Psoas muscle (tissue), 8 donors: ENCODE measurements around the gene ARL13B. TPM values are rescaled to one million over a fixed set of nuclear protein-coding genes. Genes with fewer than 3 reads are reported as not detected.

Experiments
- ATAC-seq, 4 donors: fragments of 200-7000 bp; cut with Tn5 transposase; one replicate each; pipeline ENCODE4 v1.9.1; 2020; ENCODE audit warnings: moderate library complexity in 3 of 4, mild to moderate bottlenecking in 2 of 4
- DNase-seq, 2 donors: peaks; one replicate each; pipeline ENCODE4 v3.0.0-alpha.2; 2020
- H3K27ac ChIP-seq: fragments of 200-600 bp; one replicate; pipeline ENCODE4 v1.8.0; 2022
- H3K27me3 ChIP-seq, 3 donors: fragments of 200-600 bp in 1 of 3; one replicate each; pipeline versions ENCODE4 v1.6.1 to v1.8.0; 2013 to 2022; ENCODE audit warnings: low read length in 2 of 3, mild to moderate bottlenecking in 2 of 3, moderate library complexity in 1 of 3; ENCODE audit not compliant: insufficient read depth in 3 of 3
- H3K36me3 ChIP-seq, 2 donors: fragments of 200-600 bp in 1 of 2; one replicate each; pipeline versions ENCODE4 v1.6.1 to v1.8.0; 2013 to 2022; ENCODE audit warnings: low read depth in 1 of 2, mild to moderate bottlenecking in 1 of 2, moderate library complexity in 1 of 2; ENCODE audit not compliant: insufficient read depth in 1 of 2
- H3K4me1 ChIP-seq: fragments of 200-600 bp; one replicate; pipeline ENCODE4 v1.8.0; 2022
- H3K4me3 ChIP-seq: fragments of 200-600 bp; one replicate; pipeline ENCODE4 v1.8.0; 2022; ENCODE audit warnings: mild to moderate bottlenecking
- H3K9me3 ChIP-seq: fragments of 200-600 bp; one replicate; pipeline ENCODE4 v1.8.0; 2022
- CTCF ChIP-seq: fragments of 200-600 bp; IDR thresholded peaks from one replicate; pipeline ENCODE4 v1.8.0; 2022; ENCODE audit warnings: antibody characterized with exemption
- WGBS, 3 donors: extraction: QIAGEN DNeasy Blood & Tissue Kit; methylation state at CpG; one replicate each; pipeline versions ENCODE4 v1.1.6 to v1.1.7; 2013; 5-methylcytosine and 5-hydroxymethylcytosine counted together
- intact Hi-C, 2 donors: fragments of 100-400 bp; cut with DNase I; formaldehyde crosslinking; loops; one replicate each; pipeline versions ENCODE4 v1.11.0 to v1.14.2; 2022
- polyA plus RNA-seq, 3 donors: library from polyadenylated mRNA; stranded (reverse); fragments of 200-250 nt; gene quantifications; one replicate each; pipeline ENCODE4 v1.2.3, GENCODE V29; 2013
- total RNA-seq, 4 donors: library from RNA; stranded (reverse); fragmentation: NEBNext Ultra II Directional in 2 of 4; extraction: Animal tissue kit (Norgen Biotek cat#: 25700) in 2 of 4; gene quantifications; one replicate each; pipeline versions ENCODE4 v1.2.1 to v1.2.4, GENCODE V29; 2021 to 2023
- donor health status: healthy with polysubstance abuse.
- donor health status: DM: no; HTN: no; CAD: no; lungs with moderate emphysema.
- donor health status: Bipolar disorder and iron deficiency.
- donor health status: healthy.
- donor health status: DM: yes; HTN: yes; CAD: no.
- donor health status: DM: no; HTN: no; CAD: no.
- donor health status: DM: no; HTN: no; CAD: no.
- donor health status: DM: yes; HTN: yes; CAD: no.

Gene ARL13B
- total and polyA plus RNA-seq, 7 donors = 0.86 to 2.6 (median 1.8) TPM

GRCh38 chr3:94065819-94066480 lies 86.0 kb downstream of the ARL13B start:
- Histone ChIP-seq H3K4me1 (peaks cover 4% of the 10 kb centered on the region), H3K36me3 (no peaks in the 10 kb centered on the region), H3K9me3 (no peaks in the 10 kb centered on the region), H3K27me3 (no peaks in the 10 kb centered on the region), H3K4me3 (no peak overlapping the region), H3K27ac (no peak overlapping the region)
- ATAC-seq (no peak), DNase-seq (no peak)
- intact Hi-C loops = loop anchor here (5.0 kb wide), 1 partner anchor 64 kb away; no protein-coding TSS in a partner anchor
- 81 to 88% (median 86%) methylated on average over 1 of the region's 1 CpG for WGBS, 3 donors
- no peak for TF ChIP-seq CTCF

GRCh38 chr3:94066506-94067500 lies 86.8 kb downstream of the ARL13B start:
- Histone ChIP-seq H3K27ac (no peak overlapping the region), H3K36me3 (no peaks in the 10 kb centered on the region), H3K27me3 (no peaks in the 10 kb centered on the region), H3K4me1 (peaks cover 4% of the 10 kb centered on the region), H3K9me3 (no peaks in the 10 kb centered on the region), H3K4me3 (no peak overlapping the region)
- 73 to 80% (median 77%) methylated on average over 6 of the region's 6 CpGs for WGBS, 3 donors
- TF ChIP-seq CTCF = no peak
- intact Hi-C loops = loop anchor here (5.0 kb wide), 1 partner anchor 65 kb away; no protein-coding TSS in a partner anchor
- DNase-seq = no peak
- ATAC-seq = no peak

GRCh38 chr3:94069194-94069813 lies 89.3 kb downstream of the ARL13B start:
- Histone ChIP-seq H3K27ac (no peak overlapping the region), H3K4me3 (no peak overlapping the region), H3K27me3 (no peaks in the 10 kb centered on the region), H3K4me1 (no peaks in the 10 kb centered on the region), H3K9me3 (no peaks in the 10 kb centered on the region), H3K36me3 (no peaks in the 10 kb centered on the region)
- no peak for ATAC-seq
- no peak for DNase-seq
- peak; percentile 61 for TF ChIP-seq CTCF
- WGBS, 3 donors = 49 to 64% (median 61%) methylated on average over 4 of the region's 4 CpGs
- intact Hi-C loops = loop anchor here (5.0 kb wide), 1 partner anchor 67 kb away; no protein-coding TSS in a partner anchor

GRCh38 chr3:94070341-94070911 lies 90.5 kb downstream of the ARL13B start:
- no peaks in the 10 kb centered on the region for H3K27me3 ChIP-seq
- H3K36me3 ChIP-seq = no peaks in the 10 kb centered on the region
- H3K27ac ChIP-seq = no peak overlapping the region
- DNase-seq = no peak
- H3K4me1 ChIP-seq = no peaks in the 10 kb centered on the region
- H3K9me3 ChIP-seq = no peaks in the 10 kb centered on the region
- WGBS, 3 donors = 93 to 95% (median 94%) methylated on average over 6 of the region's 6 CpGs
- no peak for TF ChIP-seq CTCF
- no peak overlapping the region for H3K4me3 ChIP-seq
- intact Hi-C loops = no loop called here
- ATAC-seq = no peak
